Activated naive CD4-positive, alpha-beta T cell treated with anti-CD3 and anti-CD28 coated beads for 36 hours (primary cell): Measurements from ENCODE around the gene CDH10. TPM values are rescaled to one million over a fixed set of nuclear protein-coding genes. Genes with fewer than 3 reads are reported as not detected.

Experiments used
- CTCF ChIA-PET: fragments of 350-600 bp; sonication (Branson Sonifier 250); formaldehyde crosslinking; loops from one replicate; lab custom pipeline; 2021; ENCODE audit warnings: antibody characterized with exemption; lab: Charles Lee
- DNase-seq: peaks from one replicate; pipeline ENCODE4 v3.0.0-alpha.2; 2020
- H3K27ac Mint-ChIP-seq: one replicate; pipeline ENCODE4 v1.8.0; 2021; ENCODE audit warnings: mild to moderate bottlenecking, mixed read lengths
- H3K27me3 Mint-ChIP-seq: one replicate; pipeline ENCODE4 v1.8.0; 2021; ENCODE audit warnings: low read depth, mixed read lengths
- H3K36me3 Mint-ChIP-seq: one replicate; pipeline ENCODE4 v1.8.0; 2021; ENCODE audit warnings: low read depth, mixed read lengths
- H3K4me1 Mint-ChIP-seq: one replicate; pipeline ENCODE4 v1.8.0; 2021; ENCODE audit warnings: low read depth, mixed read lengths
- H3K4me3 Mint-ChIP-seq: one replicate; pipeline ENCODE4 v1.8.0; 2021; ENCODE audit warnings: mild to moderate bottlenecking, moderate library complexity, mixed read lengths
- H3K9me3 Mint-ChIP-seq: one replicate; pipeline ENCODE4 v1.8.0; 2021; ENCODE audit warnings: mixed read lengths
- intact Hi-C: fragments of 100-400 bp; cut with micrococcal nuclease; formaldehyde crosslinking; loops from one replicate; pipeline ENCODE4 v1.15.1; 2023
- total RNA-seq, 2 experiments: library from RNA; stranded (reverse); gene quantifications; one replicate each; pipeline ENCODE4 v1.2.3, GENCODE V29; 2021

CDH10 gene
- total RNA-seq, 2 experiments from 2014 or later = not detected

DNA sequence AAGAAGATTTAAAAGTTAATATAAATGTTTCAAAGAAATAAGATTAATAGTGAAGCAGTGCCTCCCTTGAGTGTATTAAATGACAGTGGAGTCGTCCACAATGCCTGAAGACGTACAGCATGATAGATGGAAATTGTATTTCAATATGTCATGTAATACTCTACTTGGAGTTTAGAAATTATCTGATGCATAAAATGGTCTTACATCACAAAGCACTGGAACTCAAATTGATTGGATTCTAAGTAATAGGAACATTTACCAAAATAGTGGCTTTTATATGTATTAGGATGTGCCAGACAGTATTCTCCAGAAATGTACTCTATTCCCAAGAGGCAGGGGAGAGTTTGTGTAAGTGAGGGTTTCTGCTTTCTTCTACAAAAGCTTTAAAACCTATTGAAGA is 49.4 kb downstream of the CDH10 start:
- Mint-ChIP-seq H3K9me3 (peaks cover 5% of the 10 kb centered on the region), H3K4me1 (no peaks in the 10 kb centered on the region), H3K4me3 (no peak overlapping the region), H3K27me3 (no peaks in the 10 kb centered on the region), H3K36me3 (peaks cover 1% of the 10 kb centered on the region), H3K27ac (no peak overlapping the region)
- DNase-seq = no peak
- intact Hi-C loops = no loop called here
- CTCF ChIA-PET = no interaction called here

DNA sequence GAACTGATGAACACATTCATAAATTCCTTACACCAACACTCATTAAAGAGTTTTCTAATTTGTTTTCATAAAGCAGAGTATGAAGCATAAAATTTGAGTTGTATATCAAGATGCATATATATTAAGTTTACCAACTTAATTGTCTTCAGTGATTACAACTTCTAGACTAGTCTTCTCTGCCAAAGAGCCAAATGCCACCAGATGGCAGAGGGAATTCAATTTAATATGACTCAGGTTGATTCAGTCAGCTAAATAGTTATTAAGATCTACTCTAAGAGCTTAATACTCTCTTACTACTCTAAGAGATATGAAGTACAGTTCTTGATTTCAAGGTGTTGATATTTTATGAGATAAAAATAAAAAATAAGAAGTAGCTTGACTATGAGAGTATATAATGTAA is 53.4 kb downstream of the CDH10 start:
- Mint-ChIP-seq H3K36me3 (peaks cover 1% of the 10 kb centered on the region), H3K9me3 (peaks cover 6% of the 10 kb centered on the region), H3K4me1 (no peaks in the 10 kb centered on the region), H3K4me3 (no peak overlapping the region), H3K27ac (no peak overlapping the region), H3K27me3 (no peaks in the 10 kb centered on the region)
- CTCF ChIA-PET = no interaction called here
- intact Hi-C loops = no loop called here
- no peak for DNase-seq

DNA sequence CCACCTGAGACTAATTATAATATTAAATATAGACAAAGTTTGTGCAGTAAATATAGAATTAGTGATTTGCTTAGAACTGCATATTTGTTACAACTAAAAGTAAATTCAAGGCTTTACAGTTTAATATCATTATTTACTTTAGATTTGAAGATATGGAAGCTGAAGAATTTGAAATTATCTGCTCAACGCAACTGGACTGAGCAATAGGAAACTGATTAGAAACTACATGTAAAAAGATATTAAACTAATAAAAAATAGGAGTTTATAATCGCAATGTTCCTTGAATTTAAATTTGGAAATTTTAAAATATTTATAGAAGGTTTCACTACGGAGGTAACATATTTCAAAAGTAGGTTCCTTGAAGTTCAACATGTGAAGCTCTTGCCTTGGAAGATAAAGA is 55.2 kb downstream of the CDH10 start:
- no peak overlapping the region for H3K4me3 Mint-ChIP-seq
- H3K27ac Mint-ChIP-seq = no peak overlapping the region
- intact Hi-C loops = no loop called here
- CTCF ChIA-PET = no interaction called here
- H3K4me1 Mint-ChIP-seq = no peaks in the 10 kb centered on the region
- H3K27me3 Mint-ChIP-seq = no peaks in the 10 kb centered on the region
- DNase-seq = no peak
- H3K9me3 Mint-ChIP-seq = peaks cover 8% of the 10 kb centered on the region
- H3K36me3 Mint-ChIP-seq = peaks cover 1% of the 10 kb centered on the region

DNA sequence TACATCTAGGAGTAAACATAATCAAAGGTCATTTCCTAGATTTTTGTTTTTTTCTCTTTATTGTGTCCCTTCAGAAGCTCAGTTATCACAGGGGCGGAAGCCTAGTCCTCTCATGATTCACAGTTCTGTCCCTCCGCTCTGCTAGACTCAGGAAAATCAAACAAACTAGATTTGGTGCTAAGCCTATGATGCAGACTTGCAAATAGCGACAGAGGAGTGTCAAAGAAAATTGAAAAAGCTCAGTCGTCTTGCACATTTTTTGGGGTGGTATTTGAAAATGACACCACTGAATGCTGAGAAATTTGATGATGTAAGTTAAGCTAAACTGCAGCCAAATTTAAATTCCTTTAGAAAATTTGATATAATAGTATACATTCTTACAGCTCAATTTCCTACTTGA is 59.0 kb downstream of the CDH10 start:
- Mint-ChIP-seq H3K9me3 (peaks cover 10% of the 10 kb centered on the region), H3K27ac (no peak overlapping the region), H3K4me1 (no peaks in the 10 kb centered on the region), H3K27me3 (no peaks in the 10 kb centered on the region), H3K4me3 (no peak overlapping the region), H3K36me3 (no peaks in the 10 kb centered on the region)
- CTCF ChIA-PET = no interaction called here
- intact Hi-C loops = no loop called here
- DNase-seq = no peak

DNA sequence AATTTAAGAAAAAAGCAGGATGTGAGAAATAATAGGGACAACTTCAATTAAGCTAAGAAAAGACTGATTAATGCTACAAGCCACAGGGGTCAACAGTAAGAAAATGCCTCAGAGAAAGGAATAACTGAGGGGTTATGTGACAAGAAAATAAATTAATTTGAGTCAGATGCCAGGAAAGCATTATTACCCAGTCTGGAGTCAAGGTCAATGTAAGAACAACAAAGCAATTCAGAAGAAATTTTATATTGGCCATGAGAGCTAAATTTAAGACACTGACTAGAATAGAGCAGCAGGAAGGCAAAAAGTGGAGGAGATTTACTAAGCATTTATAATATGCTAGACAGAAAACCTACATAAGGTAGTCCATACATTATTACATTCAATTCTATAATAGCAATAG is 73.5 kb downstream of the CDH10 start:
- H3K27me3 Mint-ChIP-seq = no peaks in the 10 kb centered on the region
- DNase-seq = no peak
- CTCF ChIA-PET = interaction anchor here (0.5 kb wide), 1 partner anchor 593 kb away, joined by 4 read pairs; no protein-coding TSS in a partner anchor
- no peak overlapping the region for H3K4me3 Mint-ChIP-seq
- no peak overlapping the region for H3K27ac Mint-ChIP-seq
- intact Hi-C loops = no loop called here
- H3K9me3 Mint-ChIP-seq = peaks cover 2% of the 10 kb centered on the region
- no peaks in the 10 kb centered on the region for H3K4me1 Mint-ChIP-seq
- no peaks in the 10 kb centered on the region for H3K36me3 Mint-ChIP-seq

DNA sequence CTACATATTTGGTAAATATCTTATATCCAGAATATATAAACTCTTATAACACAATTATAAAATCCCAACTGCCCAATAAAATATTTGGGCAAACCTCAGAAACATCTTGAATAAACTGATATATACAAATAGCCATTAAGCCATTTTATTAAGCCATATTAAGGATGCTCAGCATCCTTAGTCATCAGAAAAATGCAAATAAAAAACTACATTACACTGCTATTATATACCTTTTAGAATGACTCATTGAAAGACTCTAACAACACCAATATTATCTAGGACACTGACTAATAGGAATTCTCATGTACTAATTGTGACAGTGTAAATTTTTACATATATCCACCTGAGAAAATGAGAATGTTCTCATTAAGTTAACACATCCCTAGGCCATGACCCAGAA is 77.8 kb downstream of the CDH10 start:
- Mint-ChIP-seq H3K4me1 (no peaks in the 10 kb centered on the region), H3K27me3 (no peaks in the 10 kb centered on the region), H3K36me3 (no peaks in the 10 kb centered on the region), H3K4me3 (no peak overlapping the region), H3K9me3 (peaks cover 6% of the 10 kb centered on the region), H3K27ac (no peak overlapping the region)
- no peak for DNase-seq
- intact Hi-C loops = no loop called here
- CTCF ChIA-PET = no interaction called here

DNA sequence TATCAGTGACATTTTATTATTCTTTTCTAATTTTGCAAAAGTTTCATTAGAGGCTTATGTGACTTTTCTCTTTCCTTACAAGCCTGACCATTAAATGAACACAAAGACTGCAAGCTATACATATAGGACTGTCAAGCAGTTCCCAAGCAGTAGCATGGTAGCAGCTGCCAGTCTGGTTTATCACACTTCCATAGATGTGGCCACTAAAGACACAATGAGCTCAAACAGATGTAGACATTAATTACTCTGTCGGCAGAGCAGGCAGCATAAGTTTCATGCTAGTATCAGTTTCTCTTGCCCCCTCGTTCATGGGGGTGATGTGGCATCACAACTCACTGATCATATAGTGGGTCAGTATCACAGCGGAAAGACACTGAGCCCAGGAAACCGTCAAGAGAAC is 89.5 kb downstream of the CDH10 start:
- Mint-ChIP-seq H3K27me3 (no peaks in the 10 kb centered on the region), H3K4me1 (no peaks in the 10 kb centered on the region), H3K27ac (no peak overlapping the region), H3K36me3 (no peaks in the 10 kb centered on the region), H3K4me3 (no peak overlapping the region), H3K9me3 (no peaks in the 10 kb centered on the region)
- intact Hi-C loops = no loop called here
- no peak for DNase-seq
- CTCF ChIA-PET = no interaction called here

DNA sequence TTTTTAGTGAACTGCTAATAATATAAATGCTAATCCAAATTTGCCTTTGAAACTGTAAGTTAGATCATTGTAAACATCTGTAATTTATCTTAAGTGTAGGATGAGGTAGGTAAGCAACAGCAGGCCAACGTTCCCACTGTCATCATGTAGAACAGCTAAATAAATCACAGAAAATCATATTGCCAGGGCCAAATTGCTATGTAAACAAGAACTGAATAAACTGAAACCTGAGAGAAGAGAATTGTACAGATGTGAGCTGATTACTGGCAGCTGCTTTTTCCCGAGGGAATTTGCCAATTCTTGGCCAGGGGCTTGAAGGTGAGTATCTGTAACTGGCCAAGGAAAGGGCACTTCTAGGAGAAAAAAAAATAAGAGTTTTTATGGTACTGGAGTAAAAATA is 97.6 kb downstream of the CDH10 start:
- no peaks in the 10 kb centered on the region for H3K27me3 Mint-ChIP-seq
- H3K4me3 Mint-ChIP-seq = no peak overlapping the region
- intact Hi-C loops = no loop called here
- CTCF ChIA-PET = no interaction called here
- H3K9me3 Mint-ChIP-seq = peaks cover 2% of the 10 kb centered on the region
- DNase-seq = no peak
- no peak overlapping the region for H3K27ac Mint-ChIP-seq
- H3K36me3 Mint-ChIP-seq = no peaks in the 10 kb centered on the region
- no peaks in the 10 kb centered on the region for H3K4me1 Mint-ChIP-seq

DNA sequence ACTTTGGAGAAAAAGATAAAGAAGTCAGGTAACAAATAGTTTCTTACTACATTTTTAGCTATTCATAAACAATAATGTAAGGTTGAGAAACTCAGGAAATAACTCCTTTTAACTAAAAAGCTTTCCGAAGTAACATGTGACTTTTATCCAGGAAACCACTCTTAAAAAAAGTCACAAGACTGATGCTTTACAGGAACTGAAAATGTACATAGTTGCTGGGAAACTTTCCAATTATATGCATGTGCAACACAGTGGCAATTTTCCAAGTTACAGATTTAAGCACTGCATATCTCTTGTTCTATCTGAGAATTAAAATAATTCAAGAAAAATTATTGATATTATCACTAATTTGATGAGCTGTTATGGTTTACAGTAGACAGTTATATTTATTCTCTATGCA is 105.2 kb downstream of the CDH10 start:
- H3K27me3 Mint-ChIP-seq = no peaks in the 10 kb centered on the region
- H3K9me3 Mint-ChIP-seq = peaks cover 2% of the 10 kb centered on the region
- H3K4me3 Mint-ChIP-seq = no peak overlapping the region
- H3K27ac Mint-ChIP-seq = no peak overlapping the region
- CTCF ChIA-PET = no interaction called here
- DNase-seq = no peak
- H3K36me3 Mint-ChIP-seq = no peaks in the 10 kb centered on the region
- intact Hi-C loops = no loop called here
- H3K4me1 Mint-ChIP-seq = no peaks in the 10 kb centered on the region

DNA sequence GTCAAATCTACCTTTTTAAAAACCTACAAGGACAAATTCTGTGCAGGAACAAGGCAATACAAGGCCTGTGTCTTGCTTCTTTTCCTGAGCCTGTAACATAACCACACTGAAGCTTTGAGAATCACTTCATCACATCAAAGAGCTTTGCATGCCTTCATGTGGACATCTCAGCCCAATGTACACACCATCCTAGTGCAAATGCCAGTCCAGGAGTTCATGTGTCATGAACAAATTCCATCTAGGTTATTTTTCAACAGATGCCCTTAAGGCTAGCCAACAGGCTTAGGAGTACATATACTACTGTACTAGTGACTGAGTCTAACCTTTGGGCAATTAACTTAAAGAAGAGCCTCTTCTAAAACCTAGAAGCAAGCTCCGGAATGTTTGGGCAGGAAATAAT is 106.4 kb downstream of the CDH10 start:
- H3K36me3 Mint-ChIP-seq = no peaks in the 10 kb centered on the region
- peaks cover 2% of the 10 kb centered on the region for H3K9me3 Mint-ChIP-seq
- H3K4me3 Mint-ChIP-seq = no peak overlapping the region
- DNase-seq = no peak
- H3K4me1 Mint-ChIP-seq = no peaks in the 10 kb centered on the region
- H3K27ac Mint-ChIP-seq = no peak overlapping the region
- intact Hi-C loops = no loop called here
- CTCF ChIA-PET = no interaction called here
- no peaks in the 10 kb centered on the region for H3K27me3 Mint-ChIP-seq

DNA sequence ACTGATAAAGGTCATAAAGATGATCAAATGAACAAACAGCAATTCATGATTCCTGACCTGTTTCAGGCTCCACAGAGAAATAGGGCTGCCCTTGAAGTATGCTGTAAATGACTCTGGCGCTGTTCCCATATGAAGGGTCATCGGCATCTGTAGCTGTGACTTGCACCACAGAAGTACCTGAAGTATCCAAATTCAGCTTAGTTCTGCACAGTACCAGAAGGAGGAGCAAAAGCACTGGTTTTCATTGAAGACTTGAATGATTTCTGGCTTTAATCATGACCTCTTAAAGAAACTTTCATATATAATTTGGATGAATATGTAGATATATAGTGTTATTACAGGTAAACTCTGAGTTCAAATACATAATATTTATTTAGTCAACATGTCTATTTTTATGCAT is 109.1 kb downstream of the CDH10 start:
- CTCF ChIA-PET = interaction anchor here (0.7 kb wide), 1 partner anchor 11 kb away, joined by 3 read pairs; no protein-coding TSS in a partner anchor
- H3K27ac Mint-ChIP-seq = no peak overlapping the region
- intact Hi-C loops = no loop called here

DNA sequence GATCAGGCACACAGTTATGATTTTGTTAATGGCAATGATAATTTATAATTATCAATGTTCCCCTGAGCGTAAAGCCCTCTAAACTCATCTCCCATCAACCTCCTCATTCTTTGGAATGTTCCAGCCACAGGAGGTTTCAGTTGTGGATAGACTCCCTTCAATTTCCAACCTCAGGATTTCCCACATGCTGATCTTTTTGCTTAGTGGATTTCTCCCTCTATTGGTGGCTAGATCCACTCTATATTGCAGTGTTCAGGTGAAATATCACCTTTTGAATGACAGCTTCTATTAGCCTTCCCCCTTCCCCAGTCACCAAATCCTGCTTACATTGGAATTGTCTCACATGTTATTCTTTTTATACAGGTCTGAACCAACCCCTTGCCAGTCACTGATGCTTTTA is 113.9 kb downstream of the CDH10 start:
- no peak for DNase-seq
- no peaks in the 10 kb centered on the region for H3K27me3 Mint-ChIP-seq
- no peak overlapping the region for H3K27ac Mint-ChIP-seq
- CTCF ChIA-PET = no interaction called here
- intact Hi-C loops = no loop called here
- H3K9me3 Mint-ChIP-seq = peaks cover 10% of the 10 kb centered on the region
- H3K4me1 Mint-ChIP-seq = no peaks in the 10 kb centered on the region
- no peak overlapping the region for H3K4me3 Mint-ChIP-seq
- H3K36me3 Mint-ChIP-seq = no peaks in the 10 kb centered on the region

More for the DNA sequence above, 109.1 kb downstream of the CDH10 start:
- Mint-ChIP-seq H3K9me3 (peaks cover 4% of the 10 kb centered on the region), H3K36me3 (no peaks in the 10 kb centered on the region), H3K4me1 (no peaks in the 10 kb centered on the region), H3K4me3 (no peak overlapping the region), H3K27me3 (no peaks in the 10 kb centered on the region)
- no peak for DNase-seq

DNA sequence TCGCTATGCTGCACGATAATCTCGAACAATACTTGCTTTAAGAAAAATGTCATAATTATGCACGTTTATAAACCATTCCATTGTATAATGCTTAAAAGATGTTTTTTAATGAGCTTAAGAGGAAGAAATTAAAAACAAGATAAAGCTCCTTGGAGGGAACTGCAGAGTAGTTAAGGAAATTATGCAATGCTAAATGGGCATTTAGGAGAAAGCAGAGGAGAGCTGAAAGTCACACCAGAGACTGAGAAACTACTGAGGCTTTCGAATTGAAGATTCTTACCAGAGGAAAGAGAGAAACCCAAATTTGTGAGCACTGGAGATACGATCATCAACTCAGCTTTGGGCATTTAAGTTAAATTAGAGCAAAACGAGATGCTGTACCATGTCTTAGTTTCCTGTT is 119.4 kb downstream of the CDH10 start:
- intact Hi-C loops = no loop called here
- Mint-ChIP-seq H3K4me1 (no peaks in the 10 kb centered on the region), H3K4me3 (no peak overlapping the region), H3K27ac (no peak overlapping the region), H3K9me3 (peaks cover 7% of the 10 kb centered on the region), H3K27me3 (no peaks in the 10 kb centered on the region), H3K36me3 (no peaks in the 10 kb centered on the region)
- no peak for DNase-seq
- CTCF ChIA-PET = interaction anchor here (0.9 kb wide), 1 partner anchor 10 kb away, joined by 3 read pairs; no protein-coding TSS in a partner anchor

DNA sequence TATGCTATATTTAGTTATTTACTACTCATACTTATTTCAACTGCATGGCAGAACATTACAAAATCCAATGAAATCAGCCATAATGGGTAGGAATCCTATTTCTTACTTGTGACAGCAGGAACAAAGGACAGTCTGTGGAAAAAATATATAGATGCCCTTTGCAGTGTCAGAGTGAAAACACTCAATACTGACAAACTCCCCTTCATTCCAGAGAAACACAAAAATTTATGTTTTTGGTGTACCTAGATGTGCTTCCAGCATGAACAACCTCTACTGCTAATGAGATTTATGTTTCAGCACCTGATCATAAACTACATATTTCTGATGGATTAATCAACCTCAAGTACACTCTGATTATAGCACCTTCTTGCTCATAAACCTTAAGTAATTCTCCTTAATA is 132.4 kb downstream of the CDH10 start:
- H3K27ac Mint-ChIP-seq = no peak overlapping the region
- H3K9me3 Mint-ChIP-seq = peaks cover 11% of the 10 kb centered on the region
- H3K27me3 Mint-ChIP-seq = no peaks in the 10 kb centered on the region
- DNase-seq = no peak
- no peaks in the 10 kb centered on the region for H3K4me1 Mint-ChIP-seq
- CTCF ChIA-PET = interaction anchor here (0.6 kb wide), 1 partner anchor 153 kb away, joined by 3 read pairs; no protein-coding TSS in a partner anchor
- no peaks in the 10 kb centered on the region for H3K36me3 Mint-ChIP-seq
- intact Hi-C loops = no loop called here
- no peak overlapping the region for H3K4me3 Mint-ChIP-seq
